HG03066 (cell line): ENCODE data around the gene SMYD3.

ENCODE experiments used
- ATAC-seq: cut with Tn5 transposase; IDR thresholded peaks from one replicate; pipeline ENCODE4 v1.9.1; 2021; ENCODE audit warnings: low read depth; ENCODE audit not compliant: unreplicated experiment

The SMYD3 gene

GRCh38 chr1:246004301-246004700, 502.8 kb downstream of the SMYD3 start:
- ATAC-seq = no peak

- ATAC-seq = no peak
Measured at GRCh38 chr1:246003442-246003730, 503.7 kb downstream of the SMYD3 start.

- peak; percentile 64 for ATAC-seq
Measured at GRCh38 chr1:246002725-246003441, 504.2 kb downstream of the SMYD3 start.

GRCh38 chr1:246001837-246002230, 505.2 kb downstream of the SMYD3 start:
- ATAC-seq = no peak

- ATAC-seq = no peak
Measured at GRCh38 chr1:246001142-246001836, 505.8 kb downstream of the SMYD3 start.

- no peak for ATAC-seq
Measured at GRCh38 chr1:246000638-246001015, 506.5 kb downstream of the SMYD3 start.

GRCh38 chr1:245999697-246000637, 507.1 kb downstream of the SMYD3 start:
- peak; percentile 75 for ATAC-seq

GRCh38 chr1:245997471-245998258, 509.4 kb downstream of the SMYD3 start:
- ATAC-seq = no peak

- no peak for ATAC-seq
Measured at GRCh38 chr1:245996811-245997210, 510.3 kb downstream of the SMYD3 start.

GRCh38 chr1:245995474-245995873, 511.6 kb downstream of the SMYD3 start:
- ATAC-seq = no peak

GRCh38 chr1:245991266-245991665, 515.8 kb downstream of the SMYD3 start:
- no peak for ATAC-seq

- ATAC-seq = no peak
Measured at GRCh38 chr1:245990315-245991022, 516.6 kb downstream of the SMYD3 start.

- no peak for ATAC-seq
Measured at GRCh38 chr1:245988393-245989078, 518.5 kb downstream of the SMYD3 start.

GRCh38 chr1:245987997-245988392, 519.1 kb downstream of the SMYD3 start:
- no peak for ATAC-seq

GRCh38 chr1:245987577-245987976, 519.5 kb downstream of the SMYD3 start:
- ATAC-seq = no peak

- ATAC-seq = no peak
Measured at GRCh38 chr1:245987219-245987545, 519.9 kb downstream of the SMYD3 start.

- ATAC-seq = no peak
Measured at GRCh38 chr1:245986404-245987218, 520.5 kb downstream of the SMYD3 start.

GRCh38 chr1:245984390-245985155, 522.5 kb downstream of the SMYD3 start:
- no peak for ATAC-seq
